Stimulated activated CD4-positive, alpha-beta T cell treated with anti-CD3 and anti-CD28 coated beads, Interleukin-12 subunit alpha, Interleukin-12 subunit beta, amount 100 ng/mL, for 24 hours (primary cell): ENCODE data around the gene MRGPRE.

Experiments
- DNase-seq, 2 experiments: peaks; one replicate each; pipeline ENCODE4 v3.0.0-alpha.2; 2020; ENCODE audit warnings: low read depth in 2 of 2

The MRGPRE gene

GRCh38 chr11:3196161-3197043, 35.8 kb downstream of the MRGPRE start:
- no peak for DNase-seq

- DNase-seq, result no peak
These were observed 36.7 kb downstream of the MRGPRE start for GRCh38 chr11:3195251-3196160.

DNA sequence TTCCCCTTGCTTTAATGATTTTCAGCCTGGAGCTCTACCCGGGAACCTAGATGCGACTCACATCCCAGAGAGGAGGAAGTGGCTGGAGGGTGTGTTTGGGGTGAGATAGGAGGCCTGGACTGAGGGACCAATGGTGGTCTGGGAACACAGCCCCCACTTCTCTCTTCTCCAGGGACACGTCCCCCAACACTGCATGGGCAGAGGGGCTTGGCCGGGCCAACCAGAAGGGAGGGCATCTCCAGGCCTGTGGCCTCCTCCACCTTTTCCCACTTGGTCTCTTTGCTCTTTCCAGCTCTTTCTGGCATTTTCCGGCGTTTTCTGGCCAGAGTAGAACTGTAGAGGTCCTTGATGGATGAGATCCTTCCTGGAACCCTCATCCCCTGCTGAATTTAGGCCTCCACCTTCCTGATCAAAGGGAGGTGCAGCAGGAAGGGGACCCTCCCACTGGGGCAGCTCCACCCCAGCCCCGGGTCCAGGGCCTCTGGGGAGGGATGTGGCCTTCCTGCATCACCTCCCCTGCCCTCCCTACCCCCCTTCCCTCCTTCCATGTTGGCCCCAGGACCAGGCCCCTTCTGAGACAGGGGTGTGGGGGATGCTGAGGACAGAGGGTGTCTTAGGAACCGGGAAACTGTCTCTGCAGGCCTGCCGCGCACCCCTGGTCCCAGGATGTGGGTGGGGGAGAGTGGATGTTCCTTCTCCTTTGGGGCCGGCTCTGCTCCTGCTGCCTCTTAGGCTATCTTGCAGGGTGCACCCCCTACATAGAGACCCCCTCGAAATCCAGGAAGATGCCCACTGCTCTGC, 38.0 kb downstream of the MRGPRE start:
- no peak for DNase-seq

GRCh38 chr11:3193373-3194015, 38.7 kb downstream of the MRGPRE start:
- no peak for DNase-seq

DNA sequence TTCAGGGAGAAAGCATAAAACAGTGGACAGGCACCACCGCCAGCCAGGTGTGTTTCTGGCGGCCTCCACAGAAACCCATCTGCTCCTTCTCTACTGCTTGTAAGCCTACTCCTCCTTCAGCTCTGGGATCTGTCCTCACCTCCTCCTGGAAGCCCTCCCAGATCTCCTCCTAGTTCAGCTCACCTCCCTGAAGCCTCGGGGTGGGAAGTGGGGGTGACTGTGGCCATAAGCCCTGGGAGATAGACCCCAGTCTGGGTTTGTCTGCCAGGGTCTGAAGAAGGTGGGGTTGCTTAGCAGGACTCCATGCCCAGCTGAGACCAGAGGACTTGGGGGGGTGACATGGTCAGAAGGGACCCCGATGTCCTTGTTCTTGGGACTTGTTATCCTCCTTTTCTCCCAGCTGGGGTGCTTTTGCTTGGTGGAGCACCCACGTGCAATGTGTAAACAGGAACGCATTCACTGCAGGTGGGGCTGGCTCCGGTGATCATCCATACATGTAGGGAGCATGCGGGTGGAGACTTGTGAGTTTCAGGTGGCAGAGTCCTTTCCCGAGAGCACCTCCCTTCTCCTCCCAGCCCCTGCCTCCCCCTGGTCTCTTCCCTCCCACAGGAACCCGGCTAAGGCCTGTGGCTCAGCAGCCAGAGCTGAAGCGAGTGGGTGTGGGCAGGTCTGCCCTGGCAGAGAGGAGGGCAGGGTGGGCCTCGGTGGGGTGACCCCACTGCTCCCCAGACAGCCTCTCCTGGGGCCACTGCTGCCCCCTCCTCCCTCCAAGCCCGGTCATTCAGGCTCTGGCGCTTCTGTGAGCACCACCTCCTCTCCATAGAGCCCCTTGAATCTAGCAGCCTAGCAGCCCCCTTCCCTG, 39.5 kb downstream of the MRGPRE start:
- no peak for DNase-seq

DNA sequence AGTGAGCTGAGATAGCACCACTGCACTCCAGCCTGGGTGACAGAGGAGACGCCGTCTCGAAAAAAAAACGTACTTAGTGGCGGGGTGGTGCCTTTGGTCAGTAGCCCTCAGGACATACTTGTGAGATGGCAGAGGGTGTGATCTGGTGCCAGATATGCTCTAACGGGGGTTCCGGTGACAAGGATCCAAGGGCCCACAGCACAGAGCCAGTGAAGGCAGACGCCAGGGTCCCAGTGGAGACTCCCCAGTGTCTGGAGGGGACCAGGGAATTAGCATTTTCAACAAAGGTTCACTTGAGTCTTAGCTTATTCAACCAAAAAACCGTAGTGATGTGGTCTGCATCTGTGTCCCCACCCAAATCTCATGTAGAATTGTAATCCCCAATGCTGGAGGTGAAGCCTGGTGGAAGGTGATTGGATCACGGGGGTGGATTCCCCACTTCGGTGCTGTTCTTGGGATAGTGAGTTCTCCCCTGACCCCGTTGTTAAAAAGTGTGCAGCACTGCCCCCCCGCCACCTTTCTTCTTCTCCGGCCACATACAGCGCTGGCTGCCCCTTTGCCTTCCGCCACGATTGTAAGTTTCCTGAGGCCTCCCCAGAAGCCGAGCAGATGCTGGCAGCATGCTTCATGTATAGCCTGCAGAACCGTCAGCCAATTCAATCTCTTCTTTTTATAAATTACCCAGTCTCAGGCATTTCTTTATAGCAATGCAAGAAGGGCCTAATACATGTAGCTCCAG, 40.5 kb downstream of the MRGPRE start:
- no peak for DNase-seq

GRCh38 chr11:3190600-3190999, 41.6 kb downstream of the MRGPRE start:
- no peak for DNase-seq

GRCh38 chr11:3189886-3190583, 42.2 kb downstream of the MRGPRE start:
- no peak for DNase-seq

GRCh38 chr11:3189196-3189843, 42.9 kb downstream of the MRGPRE start:
- no peak for DNase-seq

DNA sequence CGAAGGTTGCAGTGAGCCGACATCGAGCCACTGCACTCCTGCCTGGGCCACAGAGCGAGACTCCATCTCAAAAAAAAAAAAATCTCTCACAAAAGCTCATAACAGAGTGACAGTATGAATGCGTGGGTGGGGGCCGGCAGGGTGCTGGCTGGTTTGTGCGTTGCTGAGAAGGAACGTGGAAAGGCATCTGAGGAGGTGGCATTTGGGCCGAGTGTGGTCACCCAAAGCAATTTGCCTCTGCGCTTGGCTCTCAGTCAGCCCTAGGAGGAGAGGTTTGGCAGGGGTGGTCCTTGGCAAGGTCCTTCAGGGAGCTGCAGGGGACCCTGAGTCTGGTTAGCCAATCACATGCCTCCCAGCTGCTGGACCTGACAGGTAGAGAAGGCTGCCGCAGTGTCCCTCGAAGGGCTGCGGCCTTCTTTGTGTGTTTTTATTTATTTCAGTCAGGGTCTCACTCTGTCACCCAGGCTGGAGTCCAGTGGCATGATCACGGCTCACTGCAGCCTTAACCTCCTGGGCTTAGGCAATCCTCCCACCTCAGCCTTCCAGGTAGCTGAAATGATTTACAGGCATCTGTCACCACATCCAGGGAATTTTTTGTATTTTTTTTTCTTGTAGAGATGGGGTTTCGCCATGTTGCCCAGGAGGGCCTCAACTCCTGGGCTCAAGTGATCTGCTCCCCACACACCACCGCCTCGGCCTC, 43.6 kb downstream of the MRGPRE start:
- DNase-seq, result no peak

- DNase-seq, result no peak
These were observed 45.9 kb downstream of the MRGPRE start for GRCh38 chr11:3186166-3186953.

GRCh38 chr11:3184732-3185347, 47.4 kb downstream of the MRGPRE start:
- no peak for DNase-seq

GRCh38 chr11:3183523-3183922, 48.7 kb downstream of the MRGPRE start:
- no peak for DNase-seq

DNA sequence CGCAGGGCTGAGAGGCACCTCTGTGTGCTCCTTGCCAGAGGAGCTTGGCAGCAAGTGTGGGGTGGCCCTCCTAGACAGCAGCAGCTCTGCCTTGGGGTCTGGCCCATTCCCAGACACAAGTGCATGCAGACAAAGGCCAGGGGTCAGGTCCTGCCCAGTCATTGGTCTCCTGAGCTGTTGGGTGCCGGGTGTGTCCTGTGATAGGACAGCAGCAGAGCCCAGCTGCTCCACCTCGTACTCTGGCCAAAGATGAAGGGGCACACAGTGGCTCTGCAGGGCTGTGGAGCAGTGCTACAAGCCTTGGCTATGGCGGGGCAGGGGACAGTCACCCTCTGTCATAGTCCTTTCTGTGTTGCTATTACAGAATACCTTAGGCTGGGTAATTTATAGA, 49.8 kb downstream of the MRGPRE start:
- DNase-seq, result no peak

DNA sequence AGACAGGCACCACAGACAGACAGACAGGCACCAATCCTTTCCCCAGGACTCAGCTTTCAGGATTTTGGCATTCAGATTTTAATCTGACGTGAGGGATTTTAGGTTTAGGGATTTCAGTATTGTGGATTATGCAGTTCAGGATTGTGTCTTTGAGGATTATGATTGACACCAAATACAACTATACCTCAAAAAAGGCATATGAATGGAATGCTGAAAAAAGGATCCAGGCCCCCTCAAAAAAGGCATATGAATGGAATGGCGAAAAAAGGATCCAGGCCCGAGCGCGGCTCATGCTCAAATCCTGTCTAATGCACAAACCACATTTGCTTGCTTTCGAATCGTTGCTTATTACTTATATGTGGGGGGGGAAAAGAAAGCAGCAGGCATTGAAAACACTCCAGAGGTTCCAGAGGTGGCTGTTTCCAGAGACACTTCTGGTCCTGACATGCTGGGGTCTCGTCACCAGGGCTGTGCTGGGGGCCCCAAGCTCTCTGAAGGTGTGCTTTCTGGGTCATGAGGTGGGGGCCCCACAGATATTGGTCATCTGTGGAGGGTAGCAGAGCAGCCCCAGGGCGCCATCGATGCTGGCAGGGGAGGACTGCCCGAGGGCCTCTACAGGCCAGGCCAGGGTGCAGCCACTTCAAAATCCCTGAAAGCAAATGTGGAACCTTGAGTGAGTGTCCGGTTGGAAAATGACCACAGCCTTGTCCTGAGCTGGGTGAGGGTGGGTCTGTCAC, 50.3 kb downstream of the MRGPRE start:
- DNase-seq, result no peak

- DNase-seq, result no peak
These were observed 51.3 kb downstream of the MRGPRE start for GRCh38 chr11:3180869-3181268.
